ENCODE measurements around the gene TMEM74B.

- TF ChIP-seq, protein P1, sequence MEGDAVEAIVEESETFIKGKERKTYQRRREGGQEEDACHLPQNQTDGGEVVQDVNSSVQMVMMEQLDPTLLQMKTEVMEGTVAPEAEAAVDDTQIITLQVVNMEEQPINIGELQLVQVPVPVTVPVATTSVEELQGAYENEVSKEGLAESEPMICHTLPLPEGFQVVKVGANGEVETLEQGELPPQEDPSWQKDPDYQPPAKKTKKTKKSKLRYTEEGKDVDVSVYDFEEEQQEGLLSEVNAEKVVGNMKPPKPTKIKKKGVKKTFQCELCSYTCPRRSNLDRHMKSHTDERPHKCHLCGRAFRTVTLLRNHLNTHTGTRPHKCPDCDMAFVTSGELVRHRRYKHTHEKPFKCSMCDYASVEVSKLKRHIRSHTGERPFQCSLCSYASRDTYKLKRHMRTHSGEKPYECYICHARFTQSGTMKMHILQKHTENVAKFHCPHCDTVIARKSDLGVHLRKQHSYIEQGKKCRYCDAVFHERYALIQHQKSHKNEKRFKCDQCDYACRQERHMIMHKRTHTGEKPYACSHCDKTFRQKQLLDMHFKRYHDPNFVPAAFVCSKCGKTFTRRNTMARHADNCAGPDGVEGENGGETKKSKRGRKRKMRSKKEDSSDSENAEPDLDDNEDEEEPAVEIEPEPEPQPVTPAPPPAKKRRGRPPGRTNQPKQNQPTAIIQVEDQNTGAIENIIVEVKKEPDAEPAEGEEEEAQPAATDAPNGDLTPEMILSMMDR (IDR thresholded peaks at IDR 0.05 in 2 of 3, conservative IDR thresholded peaks at IDR 0.05 in 1 of 3; ENCODE audit: control insufficient read depth in 2 of 3, extremely low read depth in 1 of 3, insufficient read depth in 1 of 3, low read depth in 3 of 3, low read length in 3 of 3) = no peak
- TF ChIP-seq, protein P2, sequence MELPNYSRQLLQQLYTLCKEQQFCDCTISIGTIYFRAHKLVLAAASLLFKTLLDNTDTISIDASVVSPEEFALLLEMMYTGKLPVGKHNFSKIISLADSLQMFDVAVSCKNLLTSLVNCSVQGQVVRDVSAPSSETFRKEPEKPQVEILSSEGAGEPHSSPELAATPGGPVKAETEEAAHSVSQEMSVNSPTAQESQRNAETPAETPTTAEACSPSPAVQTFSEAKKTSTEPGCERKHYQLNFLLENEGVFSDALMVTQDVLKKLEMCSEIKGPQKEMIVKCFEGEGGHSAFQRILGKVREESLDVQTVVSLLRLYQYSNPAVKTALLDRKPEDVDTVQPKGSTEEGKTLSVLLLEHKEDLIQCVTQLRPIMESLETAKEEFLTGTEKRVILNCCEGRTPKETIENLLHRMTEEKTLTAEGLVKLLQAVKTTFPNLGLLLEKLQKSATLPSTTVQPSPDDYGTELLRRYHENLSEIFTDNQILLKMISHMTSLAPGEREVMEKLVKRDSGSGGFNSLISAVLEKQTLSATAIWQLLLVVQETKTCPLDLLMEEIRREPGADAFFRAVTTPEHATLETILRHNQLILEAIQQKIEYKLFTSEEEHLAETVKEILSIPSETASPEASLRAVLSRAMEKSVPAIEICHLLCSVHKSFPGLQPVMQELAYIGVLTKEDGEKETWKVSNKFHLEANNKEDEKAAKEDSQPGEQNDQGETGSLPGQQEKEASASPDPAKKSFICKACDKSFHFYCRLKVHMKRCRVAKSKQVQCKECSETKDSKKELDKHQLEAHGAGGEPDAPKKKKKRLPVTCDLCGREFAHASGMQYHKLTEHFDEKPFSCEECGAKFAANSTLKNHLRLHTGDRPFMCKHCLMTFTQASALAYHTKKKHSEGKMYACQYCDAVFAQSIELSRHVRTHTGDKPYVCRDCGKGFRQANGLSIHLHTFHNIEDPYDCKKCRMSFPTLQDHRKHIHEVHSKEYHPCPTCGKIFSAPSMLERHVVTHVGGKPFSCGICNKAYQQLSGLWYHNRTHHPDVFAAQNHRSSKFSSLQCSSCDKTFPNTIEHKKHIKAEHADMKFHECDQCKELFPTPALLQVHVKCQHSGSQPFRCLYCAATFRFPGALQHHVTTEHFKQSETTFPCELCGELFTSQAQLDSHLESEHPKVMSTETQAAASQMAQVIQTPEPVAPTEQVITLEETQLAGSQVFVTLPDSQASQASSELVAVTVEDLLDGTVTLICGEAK (IDR thresholded peaks at IDR 0.05; ENCODE audit: borderline replicate concordance) = no peak
- TF ChIP-seq CEBPB (IDR thresholded peaks at IDR 0.05; ENCODE audit: borderline replicate concordance in 1 of 2, low read depth in 2 of 2, low read length in 2 of 2) = no peak
- TF ChIP-seq NR2C1 (IDR thresholded peaks at IDR 0.05) = no peak
- TF ChIP-seq ZSCAN29 (IDR thresholded peaks at IDR 0.05) = no peak
- TF ChIP-seq, protein P3, sequence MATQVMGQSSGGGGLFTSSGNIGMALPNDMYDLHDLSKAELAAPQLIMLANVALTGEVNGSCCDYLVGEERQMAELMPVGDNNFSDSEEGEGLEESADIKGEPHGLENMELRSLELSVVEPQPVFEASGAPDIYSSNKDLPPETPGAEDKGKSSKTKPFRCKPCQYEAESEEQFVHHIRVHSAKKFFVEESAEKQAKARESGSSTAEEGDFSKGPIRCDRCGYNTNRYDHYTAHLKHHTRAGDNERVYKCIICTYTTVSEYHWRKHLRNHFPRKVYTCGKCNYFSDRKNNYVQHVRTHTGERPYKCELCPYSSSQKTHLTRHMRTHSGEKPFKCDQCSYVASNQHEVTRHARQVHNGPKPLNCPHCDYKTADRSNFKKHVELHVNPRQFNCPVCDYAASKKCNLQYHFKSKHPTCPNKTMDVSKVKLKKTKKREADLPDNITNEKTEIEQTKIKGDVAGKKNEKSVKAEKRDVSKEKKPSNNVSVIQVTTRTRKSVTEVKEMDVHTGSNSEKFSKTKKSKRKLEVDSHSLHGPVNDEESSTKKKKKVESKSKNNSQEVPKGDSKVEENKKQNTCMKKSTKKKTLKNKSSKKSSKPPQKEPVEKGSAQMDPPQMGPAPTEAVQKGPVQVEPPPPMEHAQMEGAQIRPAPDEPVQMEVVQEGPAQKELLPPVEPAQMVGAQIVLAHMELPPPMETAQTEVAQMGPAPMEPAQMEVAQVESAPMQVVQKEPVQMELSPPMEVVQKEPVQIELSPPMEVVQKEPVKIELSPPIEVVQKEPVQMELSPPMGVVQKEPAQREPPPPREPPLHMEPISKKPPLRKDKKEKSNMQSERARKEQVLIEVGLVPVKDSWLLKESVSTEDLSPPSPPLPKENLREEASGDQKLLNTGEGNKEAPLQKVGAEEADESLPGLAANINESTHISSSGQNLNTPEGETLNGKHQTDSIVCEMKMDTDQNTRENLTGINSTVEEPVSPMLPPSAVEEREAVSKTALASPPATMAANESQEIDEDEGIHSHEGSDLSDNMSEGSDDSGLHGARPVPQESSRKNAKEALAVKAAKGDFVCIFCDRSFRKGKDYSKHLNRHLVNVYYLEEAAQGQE (IDR thresholded peaks at IDR 0.05; ENCODE audit: low read depth, low read length) = no peak
- TF ChIP-seq CHD1 (IDR thresholded peaks at IDR 0.05; ENCODE audit: low read depth, low read length) = no peak
- no peak for TF ChIP-seq CBX5 (IDR thresholded peaks at IDR 0.05; ENCODE audit: low read depth)
- no peak for TF ChIP-seq RELA (IDR thresholded peaks at IDR 0.05; ENCODE audit: borderline replicate concordance, partially characterized antibody)
- TF ChIP-seq EZH2 (IDR thresholded peaks at IDR 0.05; ENCODE audit: borderline replicate concordance, control insufficient read depth, low read depth, low read length) = no peak
These were observed 22.6 kb upstream of the TMEM74B start for GRCh38 chr20:1207293-1207878.

Measured in GM12878 (cell line).